RPMI8226 (cell line): ENCODE results near the gene BBLN.

Experiments
- DNase-seq: peaks from one replicate; pipeline ENCODE4 v3.0.0-alpha.2; 2015

Gene BBLN

GRCh38 chr9:128192601-128193371, 32.7 kb downstream of the BBLN start:
- DNase-seq = peak; percentile 87

- no peak for DNase-seq
These were observed 33.5 kb downstream of the BBLN start for GRCh38 chr9:128193469-128194096.

GRCh38 chr9:128201441-128202369, 41.6 kb downstream of the BBLN start:
- DNase-seq = no peak

GRCh38 chr9:128202648-128203023, 42.6 kb downstream of the BBLN start:
- no peak for DNase-seq

GRCh38 chr9:128203024-128203706, 43.1 kb downstream of the BBLN start, which contains the start of gene DNM1:
Gene DNM1, plus strand, starts transcription at chr9:128203379. Its CDS starts 92 bp downstream, at chr9:128203471.
- peak; percentile 88 for DNase-seq

- DNase-seq = no peak
These were observed 43.9 kb downstream of the BBLN start for GRCh38 chr9:128203707-128204551.

- no peak for DNase-seq
These were observed 44.8 kb downstream of the BBLN start for GRCh38 chr9:128204858-128205257.

- DNase-seq = no peak
These were observed 45.4 kb downstream of the BBLN start for GRCh38 chr9:128205296-128205944.

- no peak for DNase-seq
These were observed 46.4 kb downstream of the BBLN start for GRCh38 chr9:128206484-128206883.

GRCh38 chr9:128206916-128207910, 47.1 kb downstream of the BBLN start:
- DNase-seq = no peak

GRCh38 chr9:128208386-128208785, 48.3 kb downstream of the BBLN start:
- DNase-seq = no peak

GRCh38 chr9:128208946-128209669, 49.0 kb downstream of the BBLN start:
- DNase-seq = no peak

GRCh38 chr9:128211186-128211980, 51.3 kb downstream of the BBLN start:
- DNase-seq = no peak

GRCh38 chr9:128211981-128212281, 51.9 kb downstream of the BBLN start:
- no peak for DNase-seq
